ENCODE measurements around the gene ZNF580.

DNA sequence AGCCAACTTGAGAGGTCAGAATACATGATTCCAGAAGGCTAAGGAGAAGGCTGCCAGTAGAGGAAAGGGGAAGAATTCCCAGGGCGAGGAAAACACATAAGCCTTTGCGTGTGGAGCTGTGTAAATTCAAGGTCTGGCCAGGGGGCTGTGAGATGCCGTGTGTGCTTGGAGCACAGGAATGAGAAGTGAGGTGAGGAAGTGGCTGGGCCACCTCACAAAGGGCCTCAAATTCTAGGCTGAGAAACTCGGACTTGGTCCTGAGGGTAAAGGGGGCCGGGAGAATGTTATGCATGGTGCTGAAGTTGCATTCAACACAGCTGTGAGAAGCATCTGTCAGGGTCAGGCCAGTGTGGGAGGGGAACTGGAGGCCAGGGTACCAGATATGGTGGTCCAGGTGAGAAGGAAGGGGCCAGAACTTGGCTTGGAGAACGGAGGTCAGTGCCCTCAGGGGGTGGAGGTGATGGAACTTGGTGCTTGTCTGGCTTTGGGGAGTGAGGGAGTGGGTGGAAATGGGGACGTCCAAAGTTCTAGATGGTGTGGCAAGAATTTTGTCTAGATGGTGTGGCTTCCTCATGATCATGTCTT, 4.9 kb upstream of the ZNF580 start:
- TF ChIP-seq, protein P1, sequence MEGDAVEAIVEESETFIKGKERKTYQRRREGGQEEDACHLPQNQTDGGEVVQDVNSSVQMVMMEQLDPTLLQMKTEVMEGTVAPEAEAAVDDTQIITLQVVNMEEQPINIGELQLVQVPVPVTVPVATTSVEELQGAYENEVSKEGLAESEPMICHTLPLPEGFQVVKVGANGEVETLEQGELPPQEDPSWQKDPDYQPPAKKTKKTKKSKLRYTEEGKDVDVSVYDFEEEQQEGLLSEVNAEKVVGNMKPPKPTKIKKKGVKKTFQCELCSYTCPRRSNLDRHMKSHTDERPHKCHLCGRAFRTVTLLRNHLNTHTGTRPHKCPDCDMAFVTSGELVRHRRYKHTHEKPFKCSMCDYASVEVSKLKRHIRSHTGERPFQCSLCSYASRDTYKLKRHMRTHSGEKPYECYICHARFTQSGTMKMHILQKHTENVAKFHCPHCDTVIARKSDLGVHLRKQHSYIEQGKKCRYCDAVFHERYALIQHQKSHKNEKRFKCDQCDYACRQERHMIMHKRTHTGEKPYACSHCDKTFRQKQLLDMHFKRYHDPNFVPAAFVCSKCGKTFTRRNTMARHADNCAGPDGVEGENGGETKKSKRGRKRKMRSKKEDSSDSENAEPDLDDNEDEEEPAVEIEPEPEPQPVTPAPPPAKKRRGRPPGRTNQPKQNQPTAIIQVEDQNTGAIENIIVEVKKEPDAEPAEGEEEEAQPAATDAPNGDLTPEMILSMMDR (optimal IDR thresholded peaks at IDR 0.05 in 1 of 3, IDR thresholded peaks at IDR 0.05 in 1 of 3, conservative IDR thresholded peaks at IDR 0.05 in 1 of 3; ENCODE audit: extremely low read depth in 1 of 3, insufficient read depth in 2 of 3, low read length in 3 of 3) = no peak
- no peak for TF ChIP-seq EZH2 (IDR thresholded peaks at IDR 0.05; ENCODE audit: low read length)
